ENCODE data around the gene ZNF814. TPM values are rescaled to one million over a fixed set of nuclear protein-coding genes. Genes with fewer than 3 reads are reported as not detected.
A peak's percentile ranks its signal among the peaks of the same experiment; 100 is the strongest.

ZNF814 gene
- total RNA-seq (ENCODE audit: unreplicated experiment) = 22.3 TPM
- long read RNA-seq, partial matches to known transcripts = 0 of 6 reads
- long read RNA-seq, other reads (novel, unspliced or antisense) = 3 of 6 reads

- DNase-seq (ENCODE audit: low spot score) = peak; percentile 84
- H3K36me3 Mint-ChIP-seq (ENCODE audit: low read depth, unreplicated experiment) = peaks cover 4% of the 10 kb centered on the region
- no peaks in the 10 kb centered on the region for H3K9me3 Mint-ChIP-seq (ENCODE audit: unreplicated experiment)
- H3K27ac Mint-ChIP-seq (ENCODE audit: unreplicated experiment) = peak within 1 kb of the TSS; percentile 80
- peak; percentile 71 for TF ChIP-seq CTCF (IDR thresholded peaks at IDR 0.05; ENCODE audit: unreplicated experiment)
- H3K27me3 Mint-ChIP-seq (ENCODE audit: unreplicated experiment) = peaks cover 4% of the 10 kb centered on the region
- H3K4me3 Mint-ChIP-seq (ENCODE audit: unreplicated experiment) = peak within 1 kb of the TSS; percentile 98
- H3K4me1 Mint-ChIP-seq (ENCODE audit: unreplicated experiment) = peaks cover 21% of the 10 kb centered on the region
Observed at GRCh38 chr19:57888560-57889231, at the start of gene ZNF814. Gene ZNF814 (minus strand): TSS chr19:57889037. CDS start chr19:57888802, 235 bp downstream.

- H3K27me3 Mint-ChIP-seq (ENCODE audit: unreplicated experiment) = no peaks in the 10 kb centered on the region
- no peak overlapping the region for H3K27ac Mint-ChIP-seq (ENCODE audit: unreplicated experiment)
- no peak for DNase-seq (ENCODE audit: low spot score)
- H3K4me3 Mint-ChIP-seq (ENCODE audit: unreplicated experiment) = peak overlapping the region; percentile 98
- peaks cover 11% of the 10 kb centered on the region for H3K4me1 Mint-ChIP-seq (ENCODE audit: unreplicated experiment)
- TF ChIP-seq CTCF (IDR thresholded peaks at IDR 0.05; ENCODE audit: unreplicated experiment) = no peak
- H3K36me3 Mint-ChIP-seq (ENCODE audit: low read depth, unreplicated experiment) = peaks cover 37% of the 10 kb centered on the region
- H3K9me3 Mint-ChIP-seq (ENCODE audit: unreplicated experiment) = no peaks in the 10 kb centered on the region
Observed at GRCh38 chr19:57935731-57936130, 46.9 kb upstream of the ZNF814 start.

GRCh38 chr19:57934820-57935665 is 46.2 kb upstream of the ZNF814 start, which contains the start of gene ZNF418:
Gene ZNF418 (minus strand): TSS chr19:57935402. CDS start chr19:57933822, 1,580 bp downstream.
- Mint-ChIP-seq H3K4me3 (ENCODE audit: unreplicated experiment) (peak within 1 kb of the TSS; percentile 98), H3K4me1 (ENCODE audit: unreplicated experiment) (peaks cover 11% of the 10 kb centered on the region), H3K36me3 (ENCODE audit: low read depth, unreplicated experiment) (peaks cover 40% of the 10 kb centered on the region), H3K9me3 (ENCODE audit: unreplicated experiment) (no peaks in the 10 kb centered on the region), H3K27ac (ENCODE audit: unreplicated experiment) (peak within 1 kb of the TSS; percentile 61), H3K27me3 (ENCODE audit: unreplicated experiment) (no peaks in the 10 kb centered on the region)
- no peak for TF ChIP-seq CTCF (IDR thresholded peaks at IDR 0.05; ENCODE audit: unreplicated experiment)
- peak; percentile 65 for DNase-seq (ENCODE audit: low spot score)

GRCh38 chr19:57927587-57927986 is 38.8 kb upstream of the ZNF814 start:
- no peak for DNase-seq (ENCODE audit: low spot score)
- Mint-ChIP-seq H3K4me3 (ENCODE audit: unreplicated experiment) (peak overlapping the region; percentile 78), H3K27ac (ENCODE audit: unreplicated experiment) (no peak overlapping the region), H3K27me3 (ENCODE audit: unreplicated experiment) (peaks cover 2% of the 10 kb centered on the region), H3K9me3 (ENCODE audit: unreplicated experiment) (peaks cover 18% of the 10 kb centered on the region), H3K4me1 (ENCODE audit: unreplicated experiment) (no peaks in the 10 kb centered on the region), H3K36me3 (ENCODE audit: low read depth, unreplicated experiment) (peaks cover 69% of the 10 kb centered on the region)
- TF ChIP-seq CTCF (IDR thresholded peaks at IDR 0.05; ENCODE audit: unreplicated experiment) = no peak

All from endothelial cell (in vitro differentiated cells).